Chondrocyte (in vitro differentiated cells): ENCODE measurements around the gene LBX1. TPM values are rescaled to one million over a fixed set of nuclear protein-coding genes. Genes with fewer than 3 reads are reported as not detected.

Source experiments
- DNase-seq: peaks from one replicate; pipeline ENCODE4 v3.0.0; 2021; ENCODE audit warnings: mixed read lengths, low spot score
- H3K27ac Mint-ChIP-seq: one replicate; pipeline ENCODE4 v1.8.0; 2021; ENCODE audit warnings: mild to moderate bottlenecking, moderate library complexity, mixed read lengths; ENCODE audit not compliant: unreplicated experiment
- H3K27me3 Mint-ChIP-seq: 2 replicates; pipeline ENCODE4 v1.8.0; 2021; ENCODE audit warnings: low read depth, mixed read lengths
- H3K36me3 Mint-ChIP-seq: 2 replicates; pipeline ENCODE4 v1.8.0; 2021; ENCODE audit warnings: low read depth, mixed read lengths
- H3K4me1 Mint-ChIP-seq: 2 replicates; pipeline ENCODE4 v1.8.0; 2021; ENCODE audit warnings: low read depth, mild to moderate bottlenecking, mixed read lengths
- H3K4me3 Mint-ChIP-seq: one replicate; pipeline ENCODE4 v1.8.0; 2021; ENCODE audit warnings: mild to moderate bottlenecking, moderate library complexity, mixed read lengths; ENCODE audit not compliant: unreplicated experiment
- H3K9me3 Mint-ChIP-seq: 2 replicates; pipeline ENCODE4 v1.8.0; 2021; ENCODE audit warnings: low read depth, mixed read lengths
- total RNA-seq: library from RNA; stranded (reverse); gene quantifications from 3 replicates; pipeline ENCODE4 v1.2.1, GENCODE V29; 2021
- TF ChIP-seq, protein P1 (sequence below): fragments of 200-600 bp; sonication (generic); IDR thresholded peaks from 2 replicates; pipeline ENCODE4 v1.5.0; 2021; ENCODE audit warnings: antibody characterized with exemption, mild to moderate bottlenecking, moderate library complexity

The LBX1 gene
- total RNA-seq, 1 donor from 2014 or later, result not detected

DNA sequence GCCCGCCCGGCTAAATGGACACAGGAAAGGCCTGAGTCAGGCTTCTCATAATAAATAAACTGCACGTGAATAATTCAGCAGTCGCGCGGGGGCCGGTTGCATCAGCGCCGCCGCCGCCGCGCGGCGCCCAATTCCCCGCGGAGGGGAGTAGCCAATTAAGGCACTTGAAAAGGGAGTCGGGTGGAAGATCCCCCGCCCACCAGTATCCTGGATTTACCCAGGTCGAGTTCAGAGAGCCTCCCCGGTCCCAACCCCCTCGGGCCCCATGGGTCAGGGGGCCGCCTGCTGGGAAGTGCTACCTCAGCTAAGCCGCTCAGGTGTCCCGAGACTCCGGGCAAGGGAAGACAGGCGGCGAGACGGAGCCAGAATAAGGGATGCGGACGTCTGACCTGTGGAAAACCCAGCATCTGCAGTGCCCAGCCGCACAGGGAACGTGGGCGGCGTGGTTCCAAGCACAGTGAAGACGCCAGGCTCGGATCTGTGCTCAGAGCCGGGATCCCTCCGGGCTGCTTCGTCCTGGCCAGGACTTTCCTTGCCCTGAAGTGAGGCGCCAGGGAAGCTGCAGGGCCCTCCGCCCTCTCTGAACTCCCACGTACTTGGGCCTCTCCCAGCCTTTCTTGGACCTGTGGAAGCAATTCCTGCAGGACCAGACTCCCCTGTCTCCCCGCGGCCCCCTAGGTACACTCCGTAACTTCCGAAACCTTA, 7.3 kb upstream of the LBX1 start:
- no peaks in the 10 kb centered on the region for H3K9me3 Mint-ChIP-seq
- H3K36me3 Mint-ChIP-seq, result peaks cover 4% of the 10 kb centered on the region
- TF ChIP-seq, protein P1, sequence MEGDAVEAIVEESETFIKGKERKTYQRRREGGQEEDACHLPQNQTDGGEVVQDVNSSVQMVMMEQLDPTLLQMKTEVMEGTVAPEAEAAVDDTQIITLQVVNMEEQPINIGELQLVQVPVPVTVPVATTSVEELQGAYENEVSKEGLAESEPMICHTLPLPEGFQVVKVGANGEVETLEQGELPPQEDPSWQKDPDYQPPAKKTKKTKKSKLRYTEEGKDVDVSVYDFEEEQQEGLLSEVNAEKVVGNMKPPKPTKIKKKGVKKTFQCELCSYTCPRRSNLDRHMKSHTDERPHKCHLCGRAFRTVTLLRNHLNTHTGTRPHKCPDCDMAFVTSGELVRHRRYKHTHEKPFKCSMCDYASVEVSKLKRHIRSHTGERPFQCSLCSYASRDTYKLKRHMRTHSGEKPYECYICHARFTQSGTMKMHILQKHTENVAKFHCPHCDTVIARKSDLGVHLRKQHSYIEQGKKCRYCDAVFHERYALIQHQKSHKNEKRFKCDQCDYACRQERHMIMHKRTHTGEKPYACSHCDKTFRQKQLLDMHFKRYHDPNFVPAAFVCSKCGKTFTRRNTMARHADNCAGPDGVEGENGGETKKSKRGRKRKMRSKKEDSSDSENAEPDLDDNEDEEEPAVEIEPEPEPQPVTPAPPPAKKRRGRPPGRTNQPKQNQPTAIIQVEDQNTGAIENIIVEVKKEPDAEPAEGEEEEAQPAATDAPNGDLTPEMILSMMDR, result no peak
- peaks cover 80% of the 10 kb centered on the region for H3K27me3 Mint-ChIP-seq
- no peak overlapping the region for H3K4me3 Mint-ChIP-seq
- H3K4me1 Mint-ChIP-seq, result peaks cover 7% of the 10 kb centered on the region
- no peak overlapping the region for H3K27ac Mint-ChIP-seq
- DNase-seq, result no peak

DNA sequence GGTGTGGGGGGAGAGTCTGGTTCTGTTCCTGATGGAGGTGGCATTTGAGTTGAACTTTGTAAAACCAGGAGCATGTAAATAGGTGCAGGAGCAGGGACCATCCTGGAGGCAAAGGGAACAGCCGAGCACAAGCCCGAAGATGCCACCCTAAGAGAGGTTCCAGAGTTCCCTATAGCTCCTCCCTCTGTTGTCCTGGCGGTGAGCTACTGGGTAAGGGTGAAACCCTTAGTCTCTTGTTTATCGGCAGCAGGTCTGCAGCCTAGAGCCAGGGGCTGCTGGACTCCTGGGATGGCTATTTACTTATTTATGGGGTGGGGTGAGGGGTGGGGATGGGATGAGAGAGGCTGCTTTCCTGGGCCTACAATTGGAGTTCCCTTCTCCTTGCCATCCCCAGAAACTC, 6.5 kb upstream of the LBX1 start:
- DNase-seq, result no peak
- no peaks in the 10 kb centered on the region for H3K9me3 Mint-ChIP-seq
- H3K4me3 Mint-ChIP-seq, result no peak overlapping the region
- H3K36me3 Mint-ChIP-seq, result peaks cover 4% of the 10 kb centered on the region
- peaks cover 83% of the 10 kb centered on the region for H3K27me3 Mint-ChIP-seq
- H3K4me1 Mint-ChIP-seq, result peaks cover 7% of the 10 kb centered on the region
- H3K27ac Mint-ChIP-seq, result no peak overlapping the region
- TF ChIP-seq, protein P1, result no peak

DNA sequence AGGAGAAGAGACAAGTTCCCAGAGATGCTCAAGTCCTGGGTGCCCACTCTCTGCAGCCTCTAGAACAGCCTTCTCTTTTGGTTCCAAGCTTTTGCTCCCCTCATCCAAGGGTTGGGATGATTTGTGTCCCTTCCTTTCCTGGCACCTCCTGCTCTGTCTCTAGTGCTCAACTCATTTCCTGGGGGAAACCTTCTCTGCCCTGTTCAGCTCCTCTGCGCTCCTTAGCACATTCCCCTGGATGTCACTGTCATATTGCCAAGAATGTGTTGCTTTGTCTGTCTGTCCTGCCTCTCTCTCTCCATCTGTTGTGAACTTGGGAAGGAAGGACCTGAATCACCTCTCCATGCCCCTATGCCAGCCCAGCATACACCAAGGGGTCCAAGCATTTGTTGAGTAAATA, 5.1 kb upstream of the LBX1 start:
- H3K36me3 Mint-ChIP-seq, result peaks cover 4% of the 10 kb centered on the region
- H3K4me1 Mint-ChIP-seq, result peaks cover 7% of the 10 kb centered on the region
- no peak overlapping the region for H3K4me3 Mint-ChIP-seq
- no peak for DNase-seq
- H3K9me3 Mint-ChIP-seq, result no peaks in the 10 kb centered on the region
- H3K27me3 Mint-ChIP-seq, result peaks cover 77% of the 10 kb centered on the region
- no peak overlapping the region for H3K27ac Mint-ChIP-seq
- TF ChIP-seq, protein P1, result no peak

DNA sequence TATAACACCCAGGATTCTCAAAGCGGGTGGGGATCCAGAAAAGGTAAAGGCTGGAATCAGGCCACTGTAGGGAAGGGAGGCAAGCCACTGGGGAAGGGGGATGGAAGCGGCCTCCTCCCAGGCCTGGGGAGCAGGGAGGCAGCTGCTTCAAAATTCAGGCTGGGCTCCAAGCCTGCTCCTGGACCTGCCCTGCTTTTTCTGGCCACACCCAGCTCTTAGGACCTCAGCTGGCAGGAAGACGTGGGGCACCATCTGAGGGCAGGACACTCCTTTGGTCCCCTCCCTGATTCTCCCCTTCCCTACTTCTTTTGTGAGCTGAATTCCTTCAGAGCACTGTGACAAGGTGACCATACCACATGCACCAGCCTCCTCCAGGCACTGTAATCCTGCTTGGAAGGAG, 4.6 kb upstream of the LBX1 start:
- H3K4me3 Mint-ChIP-seq, result no peak overlapping the region
- no peak overlapping the region for H3K27ac Mint-ChIP-seq

DNA sequence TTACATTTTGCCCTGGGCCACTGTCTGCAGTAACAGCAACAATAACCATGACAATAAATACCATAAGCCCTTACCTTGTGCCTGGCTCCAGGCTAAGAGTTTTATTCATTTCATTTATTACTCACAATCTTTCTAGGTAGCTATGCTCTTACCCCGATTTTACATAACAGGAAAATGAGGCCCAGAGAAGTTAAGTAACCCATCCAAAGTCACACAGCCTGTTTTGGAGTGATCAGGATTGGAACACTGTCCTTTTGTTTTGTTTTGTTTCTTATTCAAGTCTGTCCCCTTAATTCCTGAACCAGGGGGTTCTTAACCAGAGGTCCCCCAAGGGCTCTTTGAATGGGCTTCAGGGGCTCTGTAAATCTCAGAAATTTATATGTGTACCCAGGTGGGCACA, 4.2 kb upstream of the LBX1 start:
- no peaks in the 10 kb centered on the region for H3K9me3 Mint-ChIP-seq
- peaks cover 77% of the 10 kb centered on the region for H3K27me3 Mint-ChIP-seq
- peaks cover 11% of the 10 kb centered on the region for H3K4me1 Mint-ChIP-seq
- no peak overlapping the region for H3K27ac Mint-ChIP-seq
- no peak for DNase-seq
- TF ChIP-seq, protein P1, result no peak
- H3K36me3 Mint-ChIP-seq, result peaks cover 4% of the 10 kb centered on the region
- H3K4me3 Mint-ChIP-seq, result no peak overlapping the region

More for the DNA sequence above, 4.6 kb upstream of the LBX1 start:
- H3K36me3 Mint-ChIP-seq, result peaks cover 4% of the 10 kb centered on the region
- TF ChIP-seq, protein P1, result no peak
- peaks cover 77% of the 10 kb centered on the region for H3K27me3 Mint-ChIP-seq
- peaks cover 11% of the 10 kb centered on the region for H3K4me1 Mint-ChIP-seq
- no peaks in the 10 kb centered on the region for H3K9me3 Mint-ChIP-seq
- no peak for DNase-seq
